ENCODE results near the gene SLC22A1. TPM values are rescaled to one million over a fixed set of nuclear protein-coding genes. Genes with fewer than 3 reads are reported as not detected.

Gene SLC22A1
- total and polyA plus RNA-seq, 2 of the 13 experiments (the other 11 are each of a cell fraction or from before 2014, with no cell fraction given), result 0.80 to 0.87 TPM

DNA sequence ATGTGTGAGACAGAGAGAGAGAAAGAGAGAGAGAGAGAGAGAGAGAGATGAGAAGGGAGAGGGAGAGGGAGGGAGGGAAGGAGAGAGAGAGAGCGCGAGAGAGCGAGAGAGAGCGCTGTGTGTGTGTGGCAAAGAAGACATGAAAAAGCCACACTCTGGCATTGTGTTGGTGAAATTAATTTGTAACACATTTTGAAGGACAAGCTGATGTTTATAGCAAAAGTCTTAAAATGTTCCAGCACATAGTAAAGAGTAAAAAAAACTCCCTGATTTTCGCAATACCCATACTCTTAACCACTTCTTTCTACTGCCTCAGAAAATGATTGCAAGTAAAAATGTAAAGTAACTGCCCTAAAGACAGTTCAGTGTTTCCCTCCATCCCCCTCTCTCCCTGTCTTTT is 56.7 kb downstream of the SLC22A1 start (continued):
- TF ChIP-seq, protein P1, sequence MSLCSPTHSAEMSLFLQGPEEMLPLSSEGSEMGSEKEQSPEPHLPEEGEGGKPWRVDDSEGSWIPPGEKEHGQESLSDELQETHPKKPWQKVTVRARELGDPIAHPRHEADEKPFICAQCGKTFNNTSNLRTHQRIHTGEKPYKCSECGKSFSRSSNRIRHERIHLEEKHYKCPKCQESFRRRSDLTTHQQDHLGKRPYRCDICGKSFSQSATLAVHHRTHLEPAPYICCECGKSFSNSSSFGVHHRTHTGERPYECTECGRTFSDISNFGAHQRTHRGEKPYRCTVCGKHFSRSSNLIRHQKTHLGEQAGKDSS (CRISPR knock-in tag; IDR thresholded peaks at IDR 0.05; ENCODE audit: borderline replicate concordance, low read depth), result no peak
- TF ChIP-seq ZNF264 (CRISPR knock-in tag; IDR thresholded peaks at IDR 0.05) (no peak), HNRNPH1 (optimal IDR thresholded peaks at IDR 0.05; ENCODE audit: low read depth, low read length) (no peak)

DNA sequence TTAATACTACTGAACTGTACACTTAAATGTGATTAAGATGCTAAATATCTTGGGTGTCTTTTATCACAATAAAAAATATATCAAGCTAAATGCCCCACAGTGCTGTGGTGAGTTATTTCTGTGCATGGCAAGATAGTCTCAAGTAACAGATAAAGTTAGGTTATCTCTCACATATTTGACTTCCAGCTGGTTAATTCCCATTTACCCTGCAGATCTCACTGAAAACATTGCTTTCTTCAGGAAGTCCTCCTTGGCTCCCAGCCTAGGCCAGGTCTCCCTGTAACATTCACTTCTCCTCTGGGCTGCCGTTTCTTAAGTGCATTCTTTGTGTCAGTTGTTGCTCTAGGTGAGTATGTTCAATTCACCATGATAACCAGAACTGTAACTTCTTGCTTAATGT is 59.1 kb downstream of the SLC22A1 start:
- Histone ChIP-seq H4K20me1 (ENCODE audit: insufficient read depth, low read length) (no peaks in the 10 kb centered on the region), H3K9ac (ENCODE audit: insufficient read depth, low read depth, low read length) (no peak overlapping the region), H3K4me1 (ENCODE audit: insufficient read depth, low read length) (no peaks in the 10 kb centered on the region), H3K79me2 (ENCODE audit: insufficient read depth, low read length) (no peaks in the 10 kb centered on the region), H3K4me2 (ENCODE audit: low read depth, low read length) (no peak overlapping the region), H3K4me3 (replicated peaks in 1 of 3; ENCODE audit: insufficient read depth in 1 of 3, low read depth in 2 of 3, low read length in 3 of 3) (no peak overlapping the region), H3K27ac (ENCODE audit: extremely low read length, insufficient read depth, low read length) (no peak overlapping the region), H3K9me3 (ENCODE audit: low read length) (no peaks in the 10 kb centered on the region), H3K27me3 (ENCODE audit: control insufficient read depth in 1 of 2, insufficient read depth in 2 of 2, low read length in 2 of 2) (no peaks in the 10 kb centered on the region), H3K36me3 (replicated peaks in 1 of 2; ENCODE audit: control insufficient read depth in 1 of 2, insufficient read depth in 2 of 2, low read length in 2 of 2) (no peaks in the 10 kb centered on the region), H2AFZ (ENCODE audit: low read length) (no peak overlapping the region)
- ChIA-PET CTCF (ENCODE audit: low intra/inter-chr PET ratio, low total read pairs) (no interaction called here), POLR2A (no interaction called here)
- FAIRE-seq (no peak), DNase-seq (ENCODE audit: low spot score) (no peak), ATAC-seq (no peak)
- intact Hi-C loops (cut with micrococcal nuclease; ENCODE audit: unreplicated experiment) (no loop called here), in situ Hi-C loops (cut with HindIII; ENCODE audit: extremely low pct_ligation_motif_present, low pct_unique_long_range_greater_than_20kb) (no loop called here)
- TF ChIP-seq ARID2 (CRISPR knock-in tag; IDR thresholded peaks at IDR 0.05; ENCODE audit: borderline replicate concordance) (no peak), SIN3A (IDR thresholded peaks at IDR 0.05; ENCODE audit: borderline replicate concordance, low read depth, low read length) (no peak), ZNF317 (CRISPR knock-in tag; IDR thresholded peaks at IDR 0.05) (no peak), GABPB1 (CRISPR knock-in tag; IDR thresholded peaks at IDR 0.05) (no peak), HIVEP1 (CRISPR knock-in tag; IDR thresholded peaks at IDR 0.05) (no peak), ZNF484 (CRISPR knock-in tag; IDR thresholded peaks at IDR 0.05; ENCODE audit: borderline replicate concordance, low read depth) (no peak), CENPX (CRISPR knock-in tag; IDR thresholded peaks at IDR 0.05) (no peak), ZZZ3 (CRISPR knock-in tag; IDR thresholded peaks at IDR 0.05; ENCODE audit: borderline replicate concordance) (no peak)
- TF ChIP-seq, protein P2, sequence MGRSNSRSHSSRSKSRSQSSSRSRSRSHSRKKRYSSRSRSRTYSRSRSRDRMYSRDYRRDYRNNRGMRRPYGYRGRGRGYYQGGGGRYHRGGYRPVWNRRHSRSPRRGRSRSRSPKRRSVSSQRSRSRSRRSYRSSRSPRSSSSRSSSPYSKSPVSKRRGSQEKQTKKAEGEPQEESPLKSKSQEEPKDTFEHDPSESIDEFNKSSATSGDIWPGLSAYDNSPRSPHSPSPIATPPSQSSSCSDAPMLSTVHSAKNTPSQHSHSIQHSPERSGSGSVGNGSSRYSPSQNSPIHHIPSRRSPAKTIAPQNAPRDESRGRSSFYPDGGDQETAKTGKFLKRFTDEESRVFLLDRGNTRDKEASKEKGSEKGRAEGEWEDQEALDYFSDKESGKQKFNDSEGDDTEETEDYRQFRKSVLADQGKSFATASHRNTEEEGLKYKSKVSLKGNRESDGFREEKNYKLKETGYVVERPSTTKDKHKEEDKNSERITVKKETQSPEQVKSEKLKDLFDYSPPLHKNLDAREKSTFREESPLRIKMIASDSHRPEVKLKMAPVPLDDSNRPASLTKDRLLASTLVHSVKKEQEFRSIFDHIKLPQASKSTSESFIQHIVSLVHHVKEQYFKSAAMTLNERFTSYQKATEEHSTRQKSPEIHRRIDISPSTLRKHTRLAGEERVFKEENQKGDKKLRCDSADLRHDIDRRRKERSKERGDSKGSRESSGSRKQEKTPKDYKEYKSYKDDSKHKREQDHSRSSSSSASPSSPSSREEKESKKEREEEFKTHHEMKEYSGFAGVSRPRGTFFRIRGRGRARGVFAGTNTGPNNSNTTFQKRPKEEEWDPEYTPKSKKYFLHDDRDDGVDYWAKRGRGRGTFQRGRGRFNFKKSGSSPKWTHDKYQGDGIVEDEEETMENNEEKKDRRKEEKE (IDR thresholded peaks at IDR 0.05), result no peak
- TF ChIP-seq, protein P3, sequence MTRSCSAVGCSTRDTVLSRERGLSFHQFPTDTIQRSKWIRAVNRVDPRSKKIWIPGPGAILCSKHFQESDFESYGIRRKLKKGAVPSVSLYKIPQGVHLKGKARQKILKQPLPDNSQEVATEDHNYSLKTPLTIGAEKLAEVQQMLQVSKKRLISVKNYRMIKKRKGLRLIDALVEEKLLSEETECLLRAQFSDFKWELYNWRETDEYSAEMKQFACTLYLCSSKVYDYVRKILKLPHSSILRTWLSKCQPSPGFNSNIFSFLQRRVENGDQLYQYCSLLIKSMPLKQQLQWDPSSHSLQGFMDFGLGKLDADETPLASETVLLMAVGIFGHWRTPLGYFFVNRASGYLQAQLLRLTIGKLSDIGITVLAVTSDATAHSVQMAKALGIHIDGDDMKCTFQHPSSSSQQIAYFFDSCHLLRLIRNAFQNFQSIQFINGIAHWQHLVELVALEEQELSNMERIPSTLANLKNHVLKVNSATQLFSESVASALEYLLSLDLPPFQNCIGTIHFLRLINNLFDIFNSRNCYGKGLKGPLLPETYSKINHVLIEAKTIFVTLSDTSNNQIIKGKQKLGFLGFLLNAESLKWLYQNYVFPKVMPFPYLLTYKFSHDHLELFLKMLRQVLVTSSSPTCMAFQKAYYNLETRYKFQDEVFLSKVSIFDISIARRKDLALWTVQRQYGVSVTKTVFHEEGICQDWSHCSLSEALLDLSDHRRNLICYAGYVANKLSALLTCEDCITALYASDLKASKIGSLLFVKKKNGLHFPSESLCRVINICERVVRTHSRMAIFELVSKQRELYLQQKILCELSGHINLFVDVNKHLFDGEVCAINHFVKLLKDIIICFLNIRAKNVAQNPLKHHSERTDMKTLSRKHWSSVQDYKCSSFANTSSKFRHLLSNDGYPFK (CRISPR knock-in tag; IDR thresholded peaks at IDR 0.05; ENCODE audit: borderline replicate concordance), result no peak
- BruUV-seq (replicated peaks), result no TSS peak
- WGBS (ENCODE audit: low lambda C conversion rate), result 24% methylated on average over 1 of the region's 1 CpG

Measured in HepG2 (cell line).